Parathyroid adenoma (tissue), 2 donors: Measurements from ENCODE around the gene KDELR3.

ENCODE experiments used
- H2AFZ ChIP-seq: fragments of 300-600 bp; sonication (generic); one replicate; pipeline ENCODE4 v1.7.0; 2017; ENCODE audit warnings: antibody characterized with exemption, mild to moderate bottlenecking
- H3K27ac ChIP-seq: fragments of 300-600 bp; sonication (generic); one replicate; pipeline ENCODE4 v1.7.0; 2017
- H3K27me3 ChIP-seq: fragments of 300-600 bp; sonication (generic); one replicate; pipeline ENCODE4 v1.7.0; 2017; ENCODE audit warnings: low read length; ENCODE audit not compliant: control insufficient read depth, insufficient read depth
- H3K36me3 ChIP-seq: fragments of 300-600 bp; sonication (generic); one replicate; pipeline ENCODE4 v1.7.0; 2017; ENCODE audit warnings: low read length; ENCODE audit not compliant: control insufficient read depth, insufficient read depth
- H3K4me1 ChIP-seq: fragments of 300-600 bp; sonication (generic); one replicate; pipeline ENCODE4 v1.7.0; 2017; ENCODE audit warnings: control low read depth
- H3K4me2 ChIP-seq: fragments of 300-600 bp; sonication (generic); one replicate; pipeline ENCODE4 v1.7.0; 2017; ENCODE audit warnings: low read length
- H3K4me3 ChIP-seq: fragments of 300-600 bp; sonication (generic); one replicate; pipeline ENCODE4 v1.7.0; 2017; ENCODE audit warnings: low read depth, low read length
- H3K79me2 ChIP-seq: fragments of 300-600 bp; sonication (generic); one replicate; pipeline ENCODE4 v1.7.0; 2017; ENCODE audit warnings: control low read depth
- H3K9ac ChIP-seq: fragments of 300-600 bp; sonication (generic); one replicate; pipeline ENCODE4 v1.7.0; 2017; ENCODE audit warnings: mild to moderate bottlenecking
- H3K9me3 ChIP-seq: fragments of 300-600 bp; sonication (generic); one replicate; pipeline ENCODE4 v1.7.0; 2017; ENCODE audit warnings: low read length; ENCODE audit not compliant: control insufficient read depth
- TF ChIP-seq, protein P1 (sequence below): fragments of 300-600 bp; sonication (generic); IDR thresholded peaks from one replicate; pipeline ENCODE4 v1.7.0; 2017; ENCODE audit warnings: antibody characterized with exemption, mild to moderate bottlenecking
- donor health status: primary hyperparathyroidism.

Gene KDELR3

GRCh38 chr22:38449776-38450175, 18.1 kb upstream of the KDELR3 start:
- Histone ChIP-seq H3K4me1 (no peaks in the 10 kb centered on the region), H3K4me3 (no peak overlapping the region), H3K9ac (no peak overlapping the region), H3K79me2 (no peaks in the 10 kb centered on the region), H3K9me3 (no peaks in the 10 kb centered on the region), H3K27me3 (no peaks in the 10 kb centered on the region), H3K36me3 (no peaks in the 10 kb centered on the region), H3K4me2 (no peak overlapping the region), H2AFZ (no peak overlapping the region), H3K27ac (no peak overlapping the region)
- TF ChIP-seq, protein P1, sequence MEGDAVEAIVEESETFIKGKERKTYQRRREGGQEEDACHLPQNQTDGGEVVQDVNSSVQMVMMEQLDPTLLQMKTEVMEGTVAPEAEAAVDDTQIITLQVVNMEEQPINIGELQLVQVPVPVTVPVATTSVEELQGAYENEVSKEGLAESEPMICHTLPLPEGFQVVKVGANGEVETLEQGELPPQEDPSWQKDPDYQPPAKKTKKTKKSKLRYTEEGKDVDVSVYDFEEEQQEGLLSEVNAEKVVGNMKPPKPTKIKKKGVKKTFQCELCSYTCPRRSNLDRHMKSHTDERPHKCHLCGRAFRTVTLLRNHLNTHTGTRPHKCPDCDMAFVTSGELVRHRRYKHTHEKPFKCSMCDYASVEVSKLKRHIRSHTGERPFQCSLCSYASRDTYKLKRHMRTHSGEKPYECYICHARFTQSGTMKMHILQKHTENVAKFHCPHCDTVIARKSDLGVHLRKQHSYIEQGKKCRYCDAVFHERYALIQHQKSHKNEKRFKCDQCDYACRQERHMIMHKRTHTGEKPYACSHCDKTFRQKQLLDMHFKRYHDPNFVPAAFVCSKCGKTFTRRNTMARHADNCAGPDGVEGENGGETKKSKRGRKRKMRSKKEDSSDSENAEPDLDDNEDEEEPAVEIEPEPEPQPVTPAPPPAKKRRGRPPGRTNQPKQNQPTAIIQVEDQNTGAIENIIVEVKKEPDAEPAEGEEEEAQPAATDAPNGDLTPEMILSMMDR: no peak

GRCh38 chr22:38450234-38450797, 17.6 kb upstream of the KDELR3 start:
- H3K4me3 ChIP-seq: no peak overlapping the region
- TF ChIP-seq, protein P1: no peak
- H3K79me2 ChIP-seq: no peaks in the 10 kb centered on the region

DNA sequence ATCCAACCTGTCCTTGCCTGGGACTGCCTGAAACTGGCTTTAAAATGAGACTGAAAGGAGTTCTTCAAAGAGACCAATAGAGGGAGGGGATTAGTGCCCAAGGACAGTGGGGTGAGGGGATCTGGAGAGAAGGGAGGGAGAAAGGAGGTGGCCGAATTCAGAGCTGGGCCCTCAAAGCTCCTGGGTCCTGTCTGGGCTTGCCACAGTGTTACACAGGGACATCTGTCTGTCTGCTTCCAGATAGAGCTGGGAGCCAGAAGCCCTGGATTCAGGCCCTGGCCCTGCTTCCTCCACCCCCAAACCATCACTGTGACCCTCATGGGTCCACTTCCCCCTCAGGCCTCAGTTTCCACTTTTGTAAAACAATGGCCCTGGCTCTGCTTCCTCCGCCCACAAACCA, 16.5 kb upstream of the KDELR3 start:
- TF ChIP-seq, protein P1: no peak
- H3K27me3 ChIP-seq: no peaks in the 10 kb centered on the region

More at GRCh38 chr22:38450234-38450797, 17.6 kb upstream of the KDELR3 start:
- no peak overlapping the region for H3K27ac ChIP-seq
- H3K4me2 ChIP-seq: no peak overlapping the region
- H3K27me3 ChIP-seq: no peaks in the 10 kb centered on the region
- no peaks in the 10 kb centered on the region for H3K36me3 ChIP-seq
- no peak overlapping the region for H2AFZ ChIP-seq
- no peaks in the 10 kb centered on the region for H3K9me3 ChIP-seq
- no peaks in the 10 kb centered on the region for H3K4me1 ChIP-seq
- H3K9ac ChIP-seq: no peak overlapping the region

DNA sequence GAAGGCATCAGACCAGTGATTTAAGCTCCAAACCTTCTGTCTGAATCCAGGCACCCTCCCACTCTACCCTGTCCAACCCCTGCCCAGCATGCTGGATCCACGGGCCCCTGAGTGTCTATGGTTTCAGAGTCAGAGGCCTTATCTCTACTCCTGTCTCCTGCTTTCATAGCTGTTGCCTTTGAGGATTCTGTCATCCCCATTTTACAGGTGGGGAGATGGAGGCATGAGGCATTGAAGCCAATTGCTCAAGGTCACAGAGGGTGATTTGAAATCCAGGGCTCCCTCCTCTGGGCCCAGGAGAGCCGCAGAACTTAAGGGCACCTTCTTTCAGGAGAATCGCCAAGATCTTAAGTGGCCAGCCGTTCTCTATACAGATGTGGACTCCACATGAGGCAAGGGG, 16.0 kb upstream of the KDELR3 start:
- Histone ChIP-seq H2AFZ (no peak overlapping the region), H3K27me3 (no peaks in the 10 kb centered on the region), H3K9ac (no peak overlapping the region), H3K4me1 (no peaks in the 10 kb centered on the region), H3K4me3 (no peak overlapping the region), H3K36me3 (no peaks in the 10 kb centered on the region), H3K79me2 (no peaks in the 10 kb centered on the region), H3K4me2 (no peak overlapping the region), H3K27ac (no peak overlapping the region), H3K9me3 (no peaks in the 10 kb centered on the region)
- TF ChIP-seq, protein P1: no peak

More for the DNA sequence above, 16.5 kb upstream of the KDELR3 start:
- H3K4me2 ChIP-seq: no peak overlapping the region
- H3K36me3 ChIP-seq: no peaks in the 10 kb centered on the region
- H3K4me1 ChIP-seq: no peaks in the 10 kb centered on the region
- no peak overlapping the region for H3K27ac ChIP-seq
- H3K9me3 ChIP-seq: no peaks in the 10 kb centered on the region
- H2AFZ ChIP-seq: no peak overlapping the region
- H3K4me3 ChIP-seq: no peak overlapping the region
- no peak overlapping the region for H3K9ac ChIP-seq
- H3K79me2 ChIP-seq: no peaks in the 10 kb centered on the region

DNA sequence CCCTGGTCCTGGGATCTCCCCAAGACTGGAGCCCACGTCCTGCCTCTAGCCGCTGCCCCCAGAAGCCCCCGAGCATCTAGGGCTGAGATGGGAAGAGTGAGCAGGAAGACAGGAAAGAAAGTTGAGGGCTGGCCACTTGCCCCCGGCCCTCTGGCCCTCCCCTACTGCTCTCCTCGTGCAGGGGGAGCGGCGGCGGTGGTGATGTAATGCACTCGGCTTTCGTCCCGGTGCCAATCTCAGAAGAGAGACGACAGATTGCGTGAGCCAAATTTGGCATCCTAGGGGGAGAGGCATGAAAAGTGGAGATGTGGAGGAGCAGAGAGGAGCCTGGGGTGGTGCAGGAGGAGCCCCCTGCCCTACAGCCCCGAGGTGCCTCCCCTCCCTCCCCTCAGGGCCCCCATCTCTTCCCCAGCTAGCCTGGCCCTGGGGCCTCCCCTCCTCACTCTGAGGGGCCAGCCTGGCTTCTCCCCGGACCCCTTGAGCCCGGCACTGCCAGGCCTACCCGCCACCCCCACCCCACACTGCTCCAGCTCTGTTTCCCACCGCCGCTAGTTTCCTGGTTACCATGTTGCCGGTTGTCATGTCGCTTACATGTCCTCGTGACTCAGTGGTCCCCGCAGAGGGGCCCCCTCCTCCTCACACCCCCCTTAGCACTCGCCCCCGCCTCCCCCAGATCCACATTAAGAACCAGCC, 15.4 kb upstream of the KDELR3 start:
- TF ChIP-seq, protein P1: no peak
- Histone ChIP-seq H3K9me3 (no peaks in the 10 kb centered on the region), H3K9ac (no peak overlapping the region), H3K27ac (no peak overlapping the region), H3K4me1 (no peaks in the 10 kb centered on the region), H3K36me3 (no peaks in the 10 kb centered on the region), H3K4me3 (no peak overlapping the region), H3K4me2 (no peak overlapping the region), H2AFZ (no peak overlapping the region), H3K79me2 (no peaks in the 10 kb centered on the region), H3K27me3 (no peaks in the 10 kb centered on the region)
